ENCODE data around the gene MYOM1.
"Not testable (repeated sequence)": the region's sequence is repeated elsewhere in the genome, so short reads cannot be mapped to it uniquely, and the experiment has no call there.

Gene MYOM1

DNA sequence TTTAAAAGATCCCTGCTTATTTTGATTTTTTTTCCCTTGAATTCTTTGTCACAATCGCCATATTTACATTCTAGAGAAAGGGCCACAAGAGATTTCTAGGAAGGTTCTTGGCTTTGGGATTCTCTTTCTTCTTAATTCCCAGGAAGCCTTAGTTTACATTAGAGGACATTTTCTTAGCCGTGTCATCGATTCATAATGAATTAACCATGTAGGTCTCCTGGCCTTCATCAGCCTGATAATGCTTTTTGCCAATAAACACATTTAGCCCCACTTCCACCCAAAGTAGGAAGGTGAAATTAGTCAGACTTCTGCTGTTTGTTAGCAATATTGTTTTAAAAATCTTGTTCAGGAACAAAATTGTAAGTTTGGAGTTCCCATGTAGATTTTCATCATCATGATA lies 135.6 kb downstream of the MYOM1 start:
- no peak for DNase-seq (ENCODE audit: low read depth)

DNA sequence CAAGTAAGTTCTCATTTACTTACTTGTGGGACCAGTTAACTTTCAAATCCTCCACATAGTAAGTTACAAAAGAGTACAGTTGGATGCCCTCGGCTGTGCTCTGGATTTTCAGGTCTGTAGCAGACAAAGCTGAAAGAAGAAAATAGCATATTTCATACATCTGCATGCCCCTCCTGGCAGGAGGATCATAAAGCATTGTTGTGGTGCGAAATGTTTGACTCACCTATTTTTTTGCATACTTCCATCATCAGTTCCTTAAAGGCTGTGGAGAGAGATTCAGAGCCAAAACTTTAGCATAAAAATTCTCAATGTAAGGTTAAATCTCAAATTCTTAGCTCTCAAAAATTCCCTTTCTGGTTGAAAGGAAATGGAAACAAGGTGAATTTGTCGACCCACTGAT lies 136.0 kb downstream of the MYOM1 start:
- no peak for DNase-seq (ENCODE audit: low read depth)

DNA sequence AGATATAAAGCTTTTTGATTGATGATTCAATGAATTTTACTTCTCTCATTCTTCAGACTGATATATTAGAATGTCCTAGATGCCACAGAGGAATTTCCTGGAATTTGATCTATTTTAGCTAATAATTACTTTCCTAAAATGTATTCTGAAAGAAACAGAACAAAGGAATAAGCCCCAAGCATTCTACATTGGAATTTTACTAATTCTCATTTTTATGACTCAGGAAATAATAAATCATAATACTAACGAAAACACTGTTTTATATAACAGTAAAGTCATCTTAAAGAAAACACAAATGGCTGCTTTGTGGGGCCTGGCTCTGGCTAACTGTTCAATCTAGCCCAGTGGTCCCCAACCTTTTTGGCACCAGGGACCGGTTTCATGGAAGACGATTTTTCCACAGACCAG lies 138.2 kb downstream of the MYOM1 start:
- DNase-seq (ENCODE audit: low read depth), result no peak

DNA sequence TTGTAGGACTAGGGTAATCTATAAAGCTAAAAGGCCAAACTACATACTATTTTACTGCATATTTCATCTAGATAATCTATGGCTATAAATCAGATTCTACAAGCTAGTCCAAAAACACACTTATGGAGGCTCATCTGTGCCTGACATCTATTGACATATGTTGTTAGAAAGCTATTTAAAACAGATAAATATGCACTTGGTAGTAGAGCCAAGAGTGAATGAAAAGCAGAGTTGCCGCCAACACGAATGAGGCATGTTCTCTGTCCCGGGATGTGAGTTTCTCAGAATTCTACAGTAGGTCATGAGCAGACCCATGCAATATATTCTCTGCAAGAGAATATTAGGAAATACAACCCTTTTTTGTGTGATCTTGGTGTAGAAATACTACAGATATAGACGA lies 140.1 kb downstream of the MYOM1 start:
- no peak for DNase-seq (ENCODE audit: low read depth)

DNA sequence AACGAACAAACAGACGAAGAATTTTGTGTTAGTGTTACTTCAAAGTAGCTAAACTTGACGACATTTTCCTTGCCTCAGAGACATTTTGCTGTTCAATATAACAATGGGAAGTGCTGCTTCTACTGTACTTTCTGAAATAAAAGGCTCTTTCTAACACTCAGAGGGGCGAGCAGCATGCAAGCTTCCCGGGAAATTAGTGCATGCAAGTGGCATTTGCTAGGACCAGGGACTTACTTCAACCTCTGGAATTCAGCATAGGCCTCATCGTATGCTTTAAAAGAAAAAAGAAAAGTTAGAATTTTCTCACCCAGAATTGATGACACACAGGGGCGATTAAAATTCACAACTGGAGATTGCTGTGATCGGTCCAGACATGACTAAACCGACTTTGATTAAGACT lies 144.3 kb downstream of the MYOM1 start:
- DNase-seq (ENCODE audit: low read depth), result no peak

DNA sequence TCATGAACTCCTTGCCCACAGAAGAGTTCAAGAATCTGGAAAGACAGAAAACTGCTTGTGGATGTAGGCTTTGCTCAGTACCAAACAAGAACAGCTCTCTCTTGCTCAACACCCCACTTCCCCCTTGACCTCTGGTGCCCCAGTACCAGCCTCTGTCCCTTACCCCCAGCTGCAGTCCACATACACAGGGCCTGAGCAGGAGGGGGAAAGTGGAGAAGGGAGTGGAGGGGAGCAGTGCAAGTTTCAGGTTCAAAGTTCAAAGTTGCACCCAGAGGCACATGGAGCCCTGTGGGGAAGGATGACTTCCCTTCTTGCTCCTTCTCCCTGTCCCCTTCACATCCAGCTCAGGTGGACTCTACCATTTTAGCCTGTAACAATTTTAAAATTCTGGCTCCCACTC lies 145.7 kb downstream of the MYOM1 start:
- no peak for DNase-seq (ENCODE audit: low read depth)

DNA sequence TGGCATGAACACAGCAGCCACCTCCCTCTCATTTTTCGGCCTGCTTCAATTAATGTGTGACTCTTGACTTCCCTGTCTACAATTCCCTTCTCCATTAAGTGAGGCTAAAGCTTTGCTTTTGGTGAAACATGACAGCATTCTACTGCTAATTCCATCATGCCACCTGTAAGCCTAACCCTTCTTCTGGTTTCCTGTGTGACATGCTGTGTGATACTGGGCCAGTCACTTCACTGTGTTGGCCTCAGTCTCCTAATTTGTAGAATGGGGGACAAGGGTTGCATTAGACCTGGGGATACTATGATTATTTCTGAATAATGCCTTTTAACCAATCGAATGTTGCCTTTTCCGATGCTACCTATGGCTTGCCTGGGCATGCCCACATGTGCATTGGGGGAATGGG lies 146.4 kb downstream of the MYOM1 start:
- not testable (repeated sequence) for DNase-seq (ENCODE audit: low read depth)

DNA sequence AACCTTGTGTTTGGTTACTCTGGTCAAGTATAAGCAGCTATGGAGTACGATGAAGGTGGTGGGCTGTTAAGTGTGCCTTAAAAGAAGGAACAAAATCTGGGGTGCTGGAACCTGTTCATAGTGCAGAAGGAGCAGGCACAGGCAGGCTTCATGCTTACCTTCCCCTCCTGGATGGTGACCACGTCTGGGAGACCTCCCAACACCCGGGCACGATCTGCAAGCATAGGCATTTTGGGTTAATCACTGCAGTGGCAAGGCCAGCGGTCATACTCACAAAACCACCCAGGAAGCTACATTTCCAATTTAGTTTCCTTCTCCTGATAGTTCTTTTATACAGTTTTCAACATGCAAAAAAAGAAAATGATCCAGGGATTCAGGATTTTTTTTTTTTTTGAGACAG lies 148.1 kb downstream of the MYOM1 start:
- no peak for DNase-seq (ENCODE audit: low read depth)

DNA sequence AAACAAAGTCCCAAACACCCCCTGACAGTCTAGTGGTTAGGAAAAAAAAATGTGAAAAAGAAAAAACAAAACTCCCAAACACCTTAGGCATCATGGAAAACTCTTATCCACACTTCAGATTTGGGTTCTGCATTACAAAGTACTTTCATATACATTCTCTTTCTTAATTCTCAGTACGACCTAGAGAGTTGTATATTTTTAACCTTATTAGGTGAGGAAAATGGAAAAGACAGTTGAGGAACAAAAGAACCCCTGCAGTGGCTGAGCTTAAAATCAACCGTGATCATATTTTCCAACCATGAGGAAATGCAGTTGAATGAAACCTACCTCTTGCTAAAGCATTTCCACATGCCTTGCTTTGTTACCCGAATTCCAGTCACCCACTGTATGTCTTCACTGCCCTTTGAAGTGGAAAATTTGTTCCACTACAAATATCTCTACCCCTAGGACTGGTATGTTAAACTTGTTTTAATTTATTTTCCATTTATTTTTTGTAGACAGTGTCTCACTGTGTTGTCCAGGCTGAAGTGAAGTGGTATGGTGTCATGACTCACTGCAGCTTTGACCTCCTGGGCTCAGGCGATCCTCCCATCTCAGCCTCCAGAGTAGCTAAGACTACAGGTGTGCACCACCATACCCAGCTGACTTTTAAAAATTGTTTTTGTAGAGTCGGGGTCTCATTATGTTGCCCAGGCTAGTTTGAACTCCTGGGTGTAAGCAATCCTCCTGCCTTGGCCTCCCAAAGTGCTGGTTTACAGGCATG lies 149.9 kb downstream of the MYOM1 start:
- no peak for DNase-seq (ENCODE audit: low read depth)

DNA sequence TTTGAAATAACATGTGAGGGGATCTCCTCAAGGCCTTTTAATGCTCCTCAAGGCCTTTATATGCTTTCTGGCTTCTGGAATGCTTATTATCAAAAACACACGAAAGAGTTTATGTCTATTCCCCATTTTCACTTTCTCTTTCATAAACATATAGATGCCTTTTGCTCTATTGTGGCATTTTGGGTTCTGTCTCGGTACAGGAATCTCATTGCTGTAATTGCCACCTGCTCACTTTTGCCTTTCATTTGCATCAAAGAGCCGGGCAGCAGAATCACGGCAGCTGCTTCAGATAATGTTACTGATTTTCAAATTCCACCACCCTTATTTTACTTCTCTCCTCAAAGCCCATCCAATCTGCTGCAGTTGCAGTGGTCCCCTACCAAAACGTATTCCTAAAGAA lies 152.0 kb downstream of the MYOM1 start:
- DNase-seq (ENCODE audit: low read depth), result no peak

DNA sequence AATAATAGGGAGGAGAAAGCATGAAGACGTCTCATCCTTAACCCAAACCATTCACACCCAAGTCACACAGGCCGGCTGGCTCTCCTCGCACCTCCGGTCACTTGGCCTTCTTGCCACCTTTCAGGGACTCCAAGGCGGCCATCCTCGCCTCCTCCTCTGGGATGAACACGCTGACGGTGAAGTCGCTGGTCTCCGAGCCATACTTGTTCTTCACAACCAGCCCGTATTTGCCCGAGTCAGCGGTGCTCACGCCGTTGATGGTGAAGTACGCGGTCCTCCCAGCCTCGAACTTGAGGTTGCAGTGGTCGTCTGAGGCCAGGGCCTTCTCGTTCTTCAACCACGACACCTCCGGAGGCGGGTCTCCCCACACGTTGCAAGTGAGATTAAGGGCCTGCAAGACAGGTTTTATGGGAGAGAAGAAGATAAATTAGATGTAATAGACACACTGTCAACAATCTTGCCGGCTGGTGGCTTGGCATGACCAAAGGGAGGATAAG lies 152.6 kb downstream of the MYOM1 start:
- DNase-seq (ENCODE audit: low read depth), result no peak

DNA sequence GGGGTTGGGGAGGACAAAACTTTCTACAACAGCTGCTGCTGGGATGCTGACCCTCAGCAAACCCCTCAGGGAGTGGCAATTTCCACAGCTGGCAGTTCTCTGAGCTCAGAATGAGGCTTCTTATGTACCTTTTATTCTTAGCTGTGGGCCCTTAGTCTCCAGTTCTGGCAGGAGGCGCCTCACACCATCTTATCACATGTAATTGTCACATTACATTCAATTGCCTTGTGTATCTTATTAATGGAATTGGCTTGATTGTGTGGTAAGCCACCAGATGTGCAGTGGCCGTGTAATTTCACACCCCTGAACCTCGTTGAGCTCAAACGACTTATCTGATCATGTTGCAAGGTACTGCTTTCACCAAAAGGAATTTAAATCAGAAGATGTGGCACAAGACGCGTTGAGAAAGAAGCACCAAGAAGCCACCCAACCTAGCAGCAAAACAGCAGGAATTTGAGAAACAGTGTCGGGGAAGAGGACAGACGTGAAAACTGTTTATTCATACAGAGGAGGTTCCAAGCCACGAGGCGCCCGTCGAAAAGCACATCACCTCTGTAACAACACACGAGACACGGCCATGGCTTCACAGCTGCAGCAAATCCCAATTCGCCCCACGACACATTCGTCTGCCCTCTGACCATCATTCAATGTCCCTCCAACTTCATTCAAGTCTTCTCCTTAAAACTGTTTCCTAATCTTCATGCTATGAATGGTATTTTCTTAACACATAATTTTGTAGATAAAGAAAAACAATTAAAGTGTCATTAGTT lies 153.2 kb downstream of the MYOM1 start:
- DNase-seq (ENCODE audit: low read depth), result no peak

DNA sequence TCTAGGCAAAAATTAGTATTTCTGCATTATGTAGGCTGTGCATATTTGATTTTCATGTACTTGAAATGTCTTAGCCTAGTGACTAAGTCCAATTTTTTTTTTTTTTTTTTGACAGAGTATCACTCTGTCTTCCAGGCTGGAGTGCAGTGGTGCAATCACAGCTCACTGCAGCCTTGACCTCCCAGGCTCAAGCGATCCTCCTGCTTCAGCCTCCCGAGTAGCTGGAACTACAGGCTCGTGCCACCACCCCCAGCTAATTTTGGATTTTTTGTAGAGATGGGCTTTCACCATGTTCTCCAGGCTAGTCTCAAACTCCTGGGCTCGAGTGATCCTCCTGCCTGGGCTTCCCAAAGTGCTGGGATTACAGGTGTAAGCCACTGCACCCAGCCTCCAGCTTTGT lies 156.0 kb downstream of the MYOM1 start:
- not testable (repeated sequence) for DNase-seq (ENCODE audit: low read depth)

DNA sequence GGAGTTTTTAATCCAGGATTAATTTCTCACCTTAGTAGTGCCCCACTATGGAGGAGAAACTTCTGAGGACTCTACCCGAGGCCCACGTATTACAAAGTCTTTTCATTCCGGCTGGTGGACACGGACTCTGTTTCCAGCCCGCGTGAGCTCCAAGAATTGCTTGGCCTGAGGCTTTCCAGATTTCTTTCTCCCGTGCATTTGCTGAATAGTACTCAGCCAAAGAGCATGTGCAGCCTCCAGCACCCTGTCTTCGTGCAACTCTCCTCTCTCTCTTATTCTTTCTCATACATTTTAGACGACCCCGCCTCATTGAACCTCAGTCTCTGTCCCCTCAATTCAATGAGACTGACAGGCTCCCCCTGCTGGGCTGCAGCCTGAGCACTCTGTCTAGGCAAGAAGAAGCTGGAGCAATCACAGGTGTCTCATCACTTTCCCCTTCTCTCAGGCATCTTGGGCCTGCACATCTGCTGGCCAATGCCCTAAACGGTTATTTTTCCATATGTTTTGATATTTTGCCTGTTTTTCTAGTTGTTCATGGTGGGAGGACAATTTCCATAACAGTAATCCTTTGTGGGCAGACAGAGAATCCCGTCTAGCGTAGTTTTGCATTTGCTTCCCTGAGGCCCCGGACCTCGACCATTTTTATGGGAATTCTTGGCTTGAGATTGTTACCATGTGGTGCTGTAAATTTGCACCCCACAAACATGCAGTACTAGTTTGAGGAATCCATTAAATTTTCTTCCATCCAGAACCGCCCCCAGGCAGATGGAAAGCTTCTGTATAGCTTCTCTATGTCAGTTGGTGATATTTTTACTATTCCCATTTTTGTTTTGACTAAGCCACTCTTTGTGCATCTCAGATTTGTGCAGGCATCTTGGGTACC lies 156.7 kb downstream of the MYOM1 start:
- peak; percentile 48 for DNase-seq (ENCODE audit: low read depth)

DNA sequence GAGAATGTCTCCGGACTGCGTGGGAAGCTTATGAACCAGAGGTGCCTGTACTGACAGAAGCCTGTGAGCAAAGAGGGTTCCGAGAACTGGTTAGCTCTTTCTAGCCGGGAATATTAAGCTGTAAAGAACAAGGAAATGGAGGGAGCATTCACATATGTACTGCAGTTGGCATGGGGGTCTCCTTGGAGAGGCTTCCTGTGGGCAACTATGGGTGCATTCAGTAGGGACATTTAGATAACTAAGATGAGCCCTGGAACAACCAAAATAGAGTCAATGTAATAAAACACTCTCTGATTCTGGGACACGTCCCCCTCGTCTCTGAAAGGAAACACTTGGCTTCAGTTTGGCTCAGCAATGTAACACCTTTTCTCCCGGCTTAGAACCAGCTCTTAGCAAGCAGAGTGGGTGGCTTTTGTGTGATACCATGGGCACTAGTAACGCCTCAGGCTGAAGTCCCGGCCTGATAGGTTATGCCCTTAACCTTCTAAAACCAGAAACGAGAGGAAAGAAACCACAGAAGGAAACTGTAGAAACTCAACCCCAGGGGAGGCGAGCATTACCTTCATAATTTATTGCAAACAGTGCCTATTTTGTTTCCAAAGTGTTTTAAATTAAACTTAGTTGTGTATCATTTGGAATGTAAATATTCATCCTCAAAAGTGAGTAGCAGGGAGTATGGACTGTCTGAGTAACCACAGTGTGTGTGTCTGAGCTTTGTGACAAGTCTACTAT lies 158.0 kb downstream of the MYOM1 start:
- no peak for DNase-seq (ENCODE audit: low read depth)

DNA sequence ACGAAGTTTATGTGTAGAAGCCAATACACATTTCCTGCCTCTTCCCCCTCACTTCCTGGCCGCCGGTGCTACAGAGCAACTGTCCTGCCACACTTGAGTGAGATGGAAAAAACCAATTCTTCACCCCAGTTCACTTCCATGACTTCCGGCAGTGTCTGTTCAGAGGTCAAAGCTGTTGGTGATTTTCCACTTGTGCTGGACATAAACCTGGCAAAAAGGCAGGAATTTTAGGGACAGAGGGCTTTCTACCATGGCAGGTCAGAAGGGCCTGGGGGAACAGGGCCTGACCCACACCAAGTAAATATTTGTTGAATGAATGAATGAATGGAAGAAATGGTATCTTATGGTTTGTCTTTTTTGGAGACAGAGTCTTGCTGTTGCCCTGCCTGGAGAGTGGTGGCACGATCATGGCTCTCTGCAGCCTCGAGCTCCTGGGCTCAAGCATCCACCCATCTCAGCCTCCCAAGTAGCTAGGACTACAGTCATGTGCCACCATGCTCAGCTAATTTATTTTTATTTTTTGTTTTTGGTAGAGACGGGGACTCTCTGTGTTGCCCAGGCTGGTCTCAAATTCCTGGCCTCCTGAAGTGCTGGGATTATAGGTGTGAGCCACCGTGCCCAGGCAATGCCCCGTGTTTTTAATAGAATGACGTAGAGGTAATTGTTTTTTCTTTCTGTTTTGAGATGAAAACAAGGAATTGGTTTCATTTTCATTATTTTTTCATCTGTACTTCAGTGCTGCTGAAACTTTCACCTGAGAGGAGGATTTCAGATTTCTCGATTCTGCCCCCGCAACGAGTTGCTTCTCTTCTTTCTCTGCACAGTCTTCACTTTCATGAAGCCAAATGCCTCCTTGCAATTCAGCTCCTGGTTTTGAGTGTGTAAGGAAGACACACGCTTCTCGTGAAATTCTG lies 158.8 kb downstream of the MYOM1 start:
- DNase-seq (ENCODE audit: low read depth), result peak; percentile 27

DNA sequence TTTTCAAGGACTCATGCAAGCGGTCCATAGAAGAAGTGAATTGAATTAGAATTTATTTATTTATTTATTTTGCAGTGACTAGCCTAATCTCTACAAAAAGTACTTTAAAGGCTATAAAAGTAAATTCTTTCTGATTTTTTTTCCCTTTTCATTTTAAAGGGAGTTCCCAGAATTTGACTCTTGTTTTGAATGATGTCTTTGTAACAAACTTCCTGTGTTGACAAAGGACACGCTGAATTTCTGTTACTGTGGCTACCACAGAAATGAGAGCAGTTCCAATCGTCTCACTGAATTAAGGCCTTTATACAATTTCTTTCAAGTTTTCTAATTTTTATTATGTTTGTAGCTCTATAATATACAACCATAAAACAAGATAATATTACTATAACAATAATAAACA lies 160.5 kb downstream of the MYOM1 start:
- no peak for DNase-seq (ENCODE audit: low read depth)

DNA sequence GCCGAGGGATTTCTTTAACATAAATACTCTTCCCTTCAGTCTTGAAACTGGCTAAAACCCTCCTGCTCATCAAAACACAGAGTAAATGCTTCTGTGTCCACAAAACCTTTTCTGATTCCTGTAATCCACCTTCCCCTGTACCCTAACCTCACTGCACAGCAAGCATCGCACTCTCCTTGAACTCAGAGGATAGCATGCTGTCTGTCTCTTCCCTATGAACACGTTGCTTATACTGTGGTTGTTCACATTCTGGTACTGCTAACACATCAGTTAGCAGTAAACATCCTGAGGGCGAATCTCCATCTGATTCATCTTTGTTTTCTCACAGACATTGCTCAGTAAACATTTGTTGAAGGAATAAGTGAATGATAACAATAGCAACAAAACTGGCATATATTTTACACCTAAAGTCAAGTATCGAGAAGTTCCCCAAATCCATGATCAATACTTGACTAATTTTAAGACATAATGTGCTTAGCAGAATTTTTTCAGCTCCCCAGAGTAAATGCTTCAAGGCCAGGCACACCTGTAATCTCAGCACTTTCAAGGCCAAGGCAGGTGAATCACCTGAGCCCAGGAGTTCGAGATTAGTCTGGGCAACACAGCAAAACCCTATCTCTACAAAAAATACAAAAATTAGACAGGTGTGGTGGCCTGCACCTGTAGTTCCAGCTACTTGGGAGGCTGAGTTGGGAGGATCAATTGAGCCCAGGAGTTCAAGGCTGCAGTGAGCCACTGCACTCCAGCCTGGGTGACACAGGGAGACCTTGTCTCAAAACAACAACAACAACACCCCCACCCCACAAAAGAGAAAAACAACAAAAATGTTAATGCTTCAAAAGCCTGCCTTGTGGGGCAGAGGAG lies 161.2 kb downstream of the MYOM1 start:
- DNase-seq (ENCODE audit: low read depth), result no peak

DNA sequence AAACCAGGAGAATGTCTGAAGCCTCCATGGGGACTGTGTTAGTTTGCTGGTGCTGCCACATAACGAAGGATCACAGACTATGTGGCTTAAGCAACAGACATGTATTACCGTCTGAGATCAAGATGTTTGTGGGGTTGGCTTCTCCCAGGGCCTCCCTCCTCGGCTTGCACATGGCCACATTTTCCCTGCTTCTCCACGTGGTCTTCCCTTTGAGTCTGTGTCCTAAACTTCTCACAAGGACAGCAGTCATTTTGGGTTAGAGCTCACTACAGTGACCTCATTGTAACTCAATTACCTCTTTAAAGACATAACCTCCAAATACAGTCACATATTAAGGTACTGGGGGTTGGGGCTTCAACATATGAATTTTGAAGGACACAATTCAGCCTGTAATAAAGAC lies 162.2 kb downstream of the MYOM1 start:
- no peak for DNase-seq (ENCODE audit: low read depth)

DNA sequence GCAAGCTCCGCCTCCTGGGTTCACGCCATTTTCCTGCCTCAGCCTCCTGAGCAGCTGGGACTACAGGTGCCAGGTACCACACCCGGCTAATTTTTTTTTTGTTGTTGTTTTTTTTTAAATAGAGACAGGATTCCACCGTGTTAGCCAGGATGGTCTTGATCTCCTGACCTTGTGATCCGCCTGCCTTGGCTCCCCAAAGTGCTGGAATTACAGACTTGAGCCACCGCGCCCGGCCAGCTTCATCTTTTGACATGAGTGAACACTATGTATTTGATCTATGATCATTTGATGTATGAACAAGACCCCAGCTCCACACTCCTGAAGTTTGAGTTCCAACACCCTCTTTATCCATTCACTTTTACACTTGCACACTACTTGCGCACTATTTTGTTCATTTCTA lies 163.5 kb downstream of the MYOM1 start:
- no peak for DNase-seq (ENCODE audit: low read depth)
